BE2C (cell line): ENCODE data around the gene EGFL8.

ENCODE experiments used
- DNase-seq: peaks from one replicate; pipeline ENCODE4 v3.0.0-alpha.2; 2020
- H3K27me3 ChIP-seq: fragments of 250-450 bp; sonication (Bioruptor Pico); 2 replicates; pipeline ENCODE4 v1.5.1; 2020; ENCODE audit warnings: mild to moderate bottlenecking
- H3K36me3 ChIP-seq: fragments of 250-450 bp; sonication (Bioruptor Pico); 2 replicates; pipeline ENCODE4 v1.5.1; 2020; ENCODE audit warnings: mild to moderate bottlenecking
- H3K4me1 ChIP-seq: fragments of 250-450 bp; sonication (Bioruptor Pico); 2 replicates; pipeline ENCODE4 v1.5.1; 2020
- H3K4me3 ChIP-seq: 2 replicates; pipeline ENCODE4 v1.5.1; 2011; ENCODE audit warnings: low read depth, low read length
- H3K9me3 ChIP-seq: fragments of 250-450 bp; sonication (Bioruptor Pico); 2 replicates; pipeline ENCODE4 v1.5.1; 2020
- TF ChIP-seq, protein P1 (sequence below): IDR thresholded peaks from 2 replicates; pipeline ENCODE4 v1.5.1; 2012; ENCODE audit warnings: mild to moderate bottlenecking, low read depth, low read length

EGFL8 gene

DNA sequence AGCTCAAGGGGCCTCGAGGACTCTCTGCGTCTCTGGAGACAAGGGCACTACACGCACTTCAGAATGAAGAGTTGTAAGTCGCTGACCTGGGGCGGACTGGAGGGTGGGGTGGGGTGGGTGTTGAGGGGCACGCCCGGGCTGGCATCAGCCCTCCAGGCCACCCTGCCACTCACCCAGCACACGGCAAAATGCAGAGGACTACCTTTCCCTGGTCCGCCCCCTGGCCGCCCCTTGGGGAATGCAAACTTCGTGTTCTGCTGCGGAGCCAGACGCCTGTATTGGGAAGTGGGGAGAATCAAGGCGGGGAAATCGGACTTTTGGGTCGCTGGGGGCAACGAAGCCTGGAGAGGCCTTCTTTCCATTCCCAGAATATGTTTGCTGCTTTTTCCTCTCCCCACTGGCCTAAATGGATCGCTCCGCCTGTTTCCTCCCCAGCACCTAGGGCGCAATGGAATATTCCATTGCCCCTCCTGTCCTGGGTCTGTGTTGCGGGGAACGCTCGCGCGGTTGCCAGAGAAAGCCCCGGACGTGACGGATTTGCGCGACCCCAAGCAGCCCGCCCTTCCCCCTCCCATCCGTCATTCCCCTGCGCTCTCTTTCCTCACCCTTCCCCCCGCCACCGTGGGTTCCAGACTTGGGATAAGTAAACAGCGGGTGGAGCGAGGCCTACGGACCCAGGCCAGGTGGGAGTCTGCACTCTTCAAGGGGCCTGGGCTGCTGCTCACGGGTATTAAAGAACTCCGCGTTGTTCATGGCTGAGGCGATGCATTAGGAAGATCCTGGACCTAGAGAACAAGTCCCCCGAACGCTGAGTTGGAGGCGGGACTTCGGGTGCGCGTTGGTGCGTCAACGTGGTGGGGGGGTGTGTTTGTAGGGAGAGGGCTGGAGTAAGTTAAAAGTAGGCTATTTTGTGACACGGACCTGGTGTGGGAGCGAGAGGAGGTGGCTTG lies 10.6 kb upstream of the EGFL8 start, which contains the start of gene PPT2:
Gene PPT2 (plus strand): TSS at position 578 of the 950 bp plus-strand sequence. CDS start 454 bp downstream, outside the sequence.
- H3K4me3 ChIP-seq: peak within 1 kb of the TSS; percentile 96
- TF ChIP-seq, protein P1, sequence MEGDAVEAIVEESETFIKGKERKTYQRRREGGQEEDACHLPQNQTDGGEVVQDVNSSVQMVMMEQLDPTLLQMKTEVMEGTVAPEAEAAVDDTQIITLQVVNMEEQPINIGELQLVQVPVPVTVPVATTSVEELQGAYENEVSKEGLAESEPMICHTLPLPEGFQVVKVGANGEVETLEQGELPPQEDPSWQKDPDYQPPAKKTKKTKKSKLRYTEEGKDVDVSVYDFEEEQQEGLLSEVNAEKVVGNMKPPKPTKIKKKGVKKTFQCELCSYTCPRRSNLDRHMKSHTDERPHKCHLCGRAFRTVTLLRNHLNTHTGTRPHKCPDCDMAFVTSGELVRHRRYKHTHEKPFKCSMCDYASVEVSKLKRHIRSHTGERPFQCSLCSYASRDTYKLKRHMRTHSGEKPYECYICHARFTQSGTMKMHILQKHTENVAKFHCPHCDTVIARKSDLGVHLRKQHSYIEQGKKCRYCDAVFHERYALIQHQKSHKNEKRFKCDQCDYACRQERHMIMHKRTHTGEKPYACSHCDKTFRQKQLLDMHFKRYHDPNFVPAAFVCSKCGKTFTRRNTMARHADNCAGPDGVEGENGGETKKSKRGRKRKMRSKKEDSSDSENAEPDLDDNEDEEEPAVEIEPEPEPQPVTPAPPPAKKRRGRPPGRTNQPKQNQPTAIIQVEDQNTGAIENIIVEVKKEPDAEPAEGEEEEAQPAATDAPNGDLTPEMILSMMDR: peak; percentile 30; the same call in 1 of the 2 replicates
- DNase-seq: peak; percentile 95
- H3K36me3 ChIP-seq: peaks cover 31% of the 10 kb centered on the region
- H3K27me3 ChIP-seq: no peaks in the 10 kb centered on the region
- peaks cover 7% of the 10 kb centered on the region for H3K4me1 ChIP-seq
- H3K9me3 ChIP-seq: no peaks in the 10 kb centered on the region

GRCh38 chr6:32154514-32155161 lies 9.8 kb upstream of the EGFL8 start:
- peaks cover 33% of the 10 kb centered on the region for H3K36me3 ChIP-seq
- TF ChIP-seq, protein P1: peak; percentile 68
- DNase-seq: peak; percentile 82
- no peaks in the 10 kb centered on the region for H3K9me3 ChIP-seq
- H3K4me1 ChIP-seq: peaks cover 7% of the 10 kb centered on the region
- no peaks in the 10 kb centered on the region for H3K27me3 ChIP-seq
- H3K4me3 ChIP-seq: peak overlapping the region; percentile 96

- Histone ChIP-seq H3K27me3 (no peaks in the 10 kb centered on the region), H3K36me3 (peaks cover 33% of the 10 kb centered on the region), H3K4me3 (no peak overlapping the region), H3K4me1 (peaks cover 7% of the 10 kb centered on the region), H3K9me3 (no peaks in the 10 kb centered on the region)
- DNase-seq: no peak
- TF ChIP-seq, protein P1: no peak
Measured at GRCh38 chr6:32156891-32157290, 7.5 kb upstream of the EGFL8 start.

DNA sequence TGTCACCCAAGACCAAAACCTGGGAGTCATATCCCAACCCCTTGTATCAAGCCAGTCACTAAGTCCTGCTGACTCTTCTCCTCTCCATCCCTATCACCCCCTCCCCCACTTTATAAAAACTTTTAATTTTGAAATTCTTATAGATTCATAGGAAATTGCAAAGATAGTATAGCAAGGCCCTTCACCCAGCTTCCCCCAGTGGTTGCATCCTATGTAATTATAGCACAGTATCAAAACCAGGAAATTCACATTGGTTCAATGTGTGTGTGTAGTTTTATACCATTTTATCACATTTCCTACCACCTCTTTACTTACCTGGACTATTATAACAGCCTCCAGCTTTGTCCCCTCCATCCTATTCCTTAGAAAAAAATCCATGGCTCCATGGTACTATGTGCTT lies 6.3 kb upstream of the EGFL8 start:
- H3K9me3 ChIP-seq: no peaks in the 10 kb centered on the region
- TF ChIP-seq, protein P1: no peak
- H3K36me3 ChIP-seq: peaks cover 33% of the 10 kb centered on the region
- no peak overlapping the region for H3K4me3 ChIP-seq
- no peaks in the 10 kb centered on the region for H3K27me3 ChIP-seq
- H3K4me1 ChIP-seq: 0 out of 2 replicates have a peak, but pooled peaks cover 3% of the 10 kb centered on the region
- no peak for DNase-seq

- H3K36me3 ChIP-seq: peaks cover 27% of the 10 kb centered on the region
- H3K27me3 ChIP-seq: no peaks in the 10 kb centered on the region
- no peaks in the 10 kb centered on the region for H3K9me3 ChIP-seq
- H3K4me3 ChIP-seq: no peak overlapping the region
- DNase-seq: no peak
- TF ChIP-seq, protein P1: no peak
- no peaks in the 10 kb centered on the region for H3K4me1 ChIP-seq
Measured at GRCh38 chr6:32163559-32164258, 686 bp upstream of the EGFL8 start.
